Stimulated activated CD8-positive, alpha-beta memory T cell treated with anti-CD3 and anti-CD28 coated beads, Interleukin-4, amount 100 ng/mL, for 1 hour (primary cell): Measurements from ENCODE around the gene TOM1L2.
A peak's percentile ranks its signal among the peaks of the same experiment; 100 is the strongest.
"Not testable (repeated sequence)": the region's sequence is repeated elsewhere in the genome, so short reads cannot be mapped to it uniquely, and the experiment has no call there.

Experiments used
- DNase-seq, 2 donors: peaks; one replicate each; pipeline ENCODE4 v3.0.0-alpha.2; 2020; ENCODE audit warnings: low read depth in 2 of 2, low spot score in 1 of 2

TOM1L2 gene

GRCh38 chr17:17926036-17926435, 46.2 kb downstream of the TOM1L2 start:
- no peak for DNase-seq

- DNase-seq, result no peak
These were observed 47.3 kb downstream of the TOM1L2 start for GRCh38 chr17:17924857-17925250.

GRCh38 chr17:17924131-17924856, 47.9 kb downstream of the TOM1L2 start:
- DNase-seq, result no peak

GRCh38 chr17:17922070-17922614, 50.1 kb downstream of the TOM1L2 start:
- DNase-seq, result no peak

GRCh38 chr17:17921192-17922069, 50.8 kb downstream of the TOM1L2 start:
- no peak for DNase-seq

GRCh38 chr17:17919169-17920107, 52.8 kb downstream of the TOM1L2 start:
- peak; percentile 28 to 29 for DNase-seq

GRCh38 chr17:17917394-17917793, 54.8 kb downstream of the TOM1L2 start:
- no peak for DNase-seq

GRCh38 chr17:17915183-17915582, 57.0 kb downstream of the TOM1L2 start:
- DNase-seq, result no peak

- no peak for DNase-seq
These were observed 58.4 kb downstream of the TOM1L2 start for GRCh38 chr17:17913695-17914332.

- not testable (repeated sequence) for DNase-seq
These were observed 59.9 kb downstream of the TOM1L2 start for GRCh38 chr17:17912336-17912735.

GRCh38 chr17:17911001-17911613, 61.1 kb downstream of the TOM1L2 start:
- no peak for DNase-seq

GRCh38 chr17:17910060-17910459, 62.1 kb downstream of the TOM1L2 start:
- DNase-seq, result no peak

- no peak for DNase-seq
These were observed 63.1 kb downstream of the TOM1L2 start for GRCh38 chr17:17909078-17909477.

- DNase-seq, result no peak
These were observed 64.7 kb downstream of the TOM1L2 start for GRCh38 chr17:17907469-17907868.

- DNase-seq, result no peak
These were observed 65.6 kb downstream of the TOM1L2 start for GRCh38 chr17:17906418-17907215.

GRCh38 chr17:17905036-17905320, 67.2 kb downstream of the TOM1L2 start:
- DNase-seq, result no peak

GRCh38 chr17:17904166-17905035, 67.8 kb downstream of the TOM1L2 start:
- no peak for DNase-seq

- DNase-seq, result no peak
These were observed 69.3 kb downstream of the TOM1L2 start for GRCh38 chr17:17902877-17903276.
